ENCODE results near the gene ALK.

Gene ALK

GRCh38 chr2:29239209-29239960 lies 682.0 kb downstream of the ALK start:
- in situ Hi-C loops (cut with MboI; ENCODE audit: low sequenced_read_pairs) = no loop called here

GRCh38 chr2:29238497-29238896 lies 682.9 kb downstream of the ALK start:
- in situ Hi-C loops (cut with MboI; ENCODE audit: low sequenced_read_pairs) = no loop called here

GRCh38 chr2:29236074-29236473 lies 685.3 kb downstream of the ALK start:
- in situ Hi-C loops (cut with MboI; ENCODE audit: low sequenced_read_pairs) = no loop called here

- in situ Hi-C loops (cut with MboI; ENCODE audit: low sequenced_read_pairs) = no loop called here
These were observed 686.0 kb downstream of the ALK start for GRCh38 chr2:29235411-29235810.

- in situ Hi-C loops (cut with MboI; ENCODE audit: low sequenced_read_pairs) = no loop called here
These were observed 688.0 kb downstream of the ALK start for GRCh38 chr2:29233428-29233827.

- in situ Hi-C loops (cut with MboI; ENCODE audit: low sequenced_read_pairs) = no loop called here
These were observed 689.3 kb downstream of the ALK start for GRCh38 chr2:29232041-29232440.

GRCh38 chr2:29229640-29230039 lies 691.7 kb downstream of the ALK start:
- in situ Hi-C loops (cut with MboI; ENCODE audit: low sequenced_read_pairs) = no loop called here

GRCh38 chr2:29228947-29229346 lies 692.4 kb downstream of the ALK start:
- in situ Hi-C loops (cut with MboI; ENCODE audit: low sequenced_read_pairs) = no loop called here

GRCh38 chr2:29227935-29228675 lies 693.3 kb downstream of the ALK start:
- in situ Hi-C loops (cut with MboI; ENCODE audit: low sequenced_read_pairs) = no loop called here

GRCh38 chr2:29226808-29227207 lies 694.6 kb downstream of the ALK start:
- in situ Hi-C loops (cut with MboI; ENCODE audit: low sequenced_read_pairs) = no loop called here

- in situ Hi-C loops (cut with MboI; ENCODE audit: low sequenced_read_pairs) = no loop called here
These were observed 695.0 kb downstream of the ALK start for GRCh38 chr2:29226375-29226774.

GRCh38 chr2:29225814-29226213 lies 695.6 kb downstream of the ALK start:
- in situ Hi-C loops (cut with MboI; ENCODE audit: low sequenced_read_pairs) = no loop called here

GRCh38 chr2:29224693-29225551 lies 696.5 kb downstream of the ALK start:
- in situ Hi-C loops (cut with MboI; ENCODE audit: low sequenced_read_pairs) = no loop called here

- in situ Hi-C loops (cut with MboI; ENCODE audit: low sequenced_read_pairs) = no loop called here
These were observed 697.3 kb downstream of the ALK start for GRCh38 chr2:29223851-29224692.

- in situ Hi-C loops (cut with MboI; ENCODE audit: low sequenced_read_pairs) = no loop called here
These were observed 698.1 kb downstream of the ALK start for GRCh38 chr2:29223257-29223656.

- in situ Hi-C loops (cut with MboI; ENCODE audit: low sequenced_read_pairs) = no loop called here
These were observed 698.8 kb downstream of the ALK start for GRCh38 chr2:29222381-29223179.

GRCh38 chr2:29220506-29221270 lies 700.7 kb downstream of the ALK start:
- in situ Hi-C loops (cut with MboI; ENCODE audit: low sequenced_read_pairs) = no loop called here

GRCh38 chr2:29219374-29219773 lies 702.0 kb downstream of the ALK start:
- in situ Hi-C loops (cut with MboI; ENCODE audit: low sequenced_read_pairs) = no loop called here

GRCh38 chr2:29218550-29219125 lies 702.7 kb downstream of the ALK start:
- in situ Hi-C loops (cut with MboI; ENCODE audit: low sequenced_read_pairs) = no loop called here

All from HL-60/S4 treated with phorbol 12-myristate 13-acetate at 8.2 ng/mL for 4 days and 3 days (cell line).